K562 (cell line): ENCODE results near the gene ARID4B. TPM values are rescaled to one million over a fixed set of nuclear protein-coding genes. Genes with fewer than 3 reads are reported as not detected.

Experiments
- ATAC-seq: fragments of 200-7000 bp; cut with Tn5 transposase; 3 replicates; pipeline ENCODE4 v1.9.1; 2020; ENCODE audit warnings: moderate library complexity
- BruUV-seq: library from RNA; stranded (reverse); fragments of 400-500 nt; replicated peaks from 2 replicates; lab custom pipeline; 2021; lab: Mats Ljungman, UMichigan
- CTCF ChIA-PET: fragments of 300-600 bp; formaldehyde crosslinking; extraction: SDS; loops from one replicate; lab custom pipeline; 2021; ENCODE audit warnings: low intra/inter-chr PET ratio; lab: Yijun Ruan, JAX
- POLR2A ChIA-PET: fragments of 300-600, 350-650 bp; sonication (Branson Sonifier 250); formaldehyde crosslinking; extraction: SDS; loops from one replicate; lab custom pipeline; 2021; ENCODE audit warnings: antibody characterized with exemption, inconsistent platforms; lab: Yijun Ruan, JAX
- DNase-seq, 4 experiments: peaks; one replicate each; pipeline versions ENCODE4 v3.0.0 to v3.0.0-alpha.2; 2011 to 2018; ENCODE audit warnings: low spot score in 3 of 4, mixed read lengths in 3 of 4; ENCODE audit errors: extremely low read depth in 1 of 4
- FAIRE-seq: peaks from 2 replicates; lab custom pipeline; 2011; peaks lifted over from hg19 to GRCh38; lab: Jason Lieb, UNC
- H2AFZ ChIP-seq: 2 replicates; pipeline ENCODE4 v1.6.0; 2011; ENCODE audit warnings: low read depth, low read length, control low read depth, inconsistent platforms
- H3K27ac ChIP-seq: fragments of 200-600 bp; 3 replicates; pipeline ENCODE4 v1.8.0; 2011; ENCODE audit warnings: low read depth, mild to moderate bottlenecking, control low read depth, inconsistent platforms, low read length, moderate library complexity, mixed read lengths; ENCODE audit errors: extremely low read depth
- H3K27me3 ChIP-seq, 2 experiments: fragments of 300-600 bp in 1 of 2; 2 replicates in 1 of 2; 3 replicates in 1 of 2; pipeline versions ENCODE4 v1.6.0 to v1.8.0; 2011; ENCODE audit warnings: inconsistent platforms in 2 of 2, low read length in 2 of 2, mild to moderate bottlenecking in 1 of 2, mixed read lengths in 1 of 2, moderate library complexity in 1 of 2; ENCODE audit not compliant: control insufficient read depth in 2 of 2, insufficient read depth in 2 of 2
- H3K36me3 ChIP-seq: fragments of 300-600 bp; 3 replicates; pipeline ENCODE4 v1.8.0; 2011; ENCODE audit warnings: mild to moderate bottlenecking, low read length, inconsistent platforms; ENCODE audit not compliant: control insufficient read depth, insufficient read depth
- H3K4me1 ChIP-seq, 2 experiments: fragments of 200-600 bp in 1 of 2; replicated peaks in 1 of 2; 2 replicates in 1 of 2; 3 replicates in 1 of 2; pipeline versions ENCODE4 v1.5.1 to v1.8.0; 2011; ENCODE audit warnings: inconsistent platforms in 2 of 2, low read length in 2 of 2, mild to moderate bottlenecking in 1 of 2, mixed read lengths in 1 of 2, moderate library complexity in 1 of 2; ENCODE audit not compliant: control insufficient read depth in 2 of 2, insufficient read depth in 2 of 2
- H3K4me2 ChIP-seq: 2 replicates; pipeline ENCODE4 v1.6.1; 2011; ENCODE audit warnings: low read length, control low read depth, inconsistent platforms, mixed read lengths; ENCODE audit not compliant: insufficient read depth
- H3K4me3 ChIP-seq: fragments of 200-600 bp; sonication (generic), shearing (Covaris generic); 2 replicates; pipeline ENCODE4 v1.5.1; 2016; ENCODE audit warnings: control low read depth, inconsistent platforms
- H3K79me2 ChIP-seq: fragments of 200-600 bp; 3 replicates; pipeline ENCODE4 v1.8.0; 2011; ENCODE audit warnings: low read length, inconsistent platforms; ENCODE audit not compliant: control insufficient read depth, insufficient read depth
- H3K9ac ChIP-seq, 2 experiments: 2 replicates each; pipeline versions ENCODE4 v1.6.0 to v1.6.1; 2011; ENCODE audit warnings: low read depth in 2 of 2, low read length in 2 of 2, control low read depth in 1 of 2, inconsistent platforms in 1 of 2, mild to moderate bottlenecking in 1 of 2, mixed read lengths in 1 of 2; ENCODE audit not compliant: insufficient read depth in 1 of 2
- H3K9me1 ChIP-seq: one replicate; pipeline ENCODE4 v1.6.0; 2011; ENCODE audit warnings: inconsistent platforms, mild to moderate bottlenecking, low read length, moderate library complexity; ENCODE audit not compliant: control insufficient read depth, insufficient read depth
- H3K9me3 ChIP-seq: replicated peaks from 2 replicates; pipeline ENCODE4 v1.5.1; 2011; ENCODE audit warnings: low read depth, low read length, inconsistent platforms; ENCODE audit not compliant: control insufficient read depth, insufficient read depth
- H4K20me1 ChIP-seq: replicated peaks from 2 replicates; pipeline ENCODE4 v1.6.1; 2011; ENCODE audit warnings: low read length, inconsistent platforms, mixed read lengths; ENCODE audit not compliant: control insufficient read depth, insufficient read depth
- BACH1 ChIP-seq: fragments of 200-800 bp; sonication (Bioruptor generic); IDR thresholded peaks from 2 replicates; pipeline ENCODE4 v1.6.1; 2016; ENCODE audit warnings: missing genetic modification characterization, missing compliant biosample characterization
- GTF2A2 ChIP-seq: IDR thresholded peaks from 2 replicates; pipeline ENCODE4 v1.6.1; 2016; ENCODE audit warnings: mild to moderate bottlenecking, missing genetic modification characterization, missing compliant biosample characterization
- JUN ChIP-seq, 2 experiments: sonication (generic) in 1 of 2; formaldehyde crosslinking in 1 of 2; IDR thresholded peaks; 2 replicates each; pipeline versions ENCODE4 v1.6.1 to v1.8.0; 2012 to 2022; ENCODE audit warnings: borderline replicate concordance in 2 of 2, mild to moderate bottlenecking in 2 of 2, improper control_type of control experiment in 1 of 2, low read depth in 1 of 2, low read length in 1 of 2, missing genetic modification reagents in 1 of 2
- MIER1 ChIP-seq: fragments of 450-650 bp; IDR thresholded peaks from 2 replicates; pipeline ENCODE4 v1.6.1; 2016; ENCODE audit warnings: antibody characterized with exemption, mild to moderate bottlenecking, low read depth
- SAFB ChIP-seq: fragments of 200-400 bp; formaldehyde crosslinking; IDR thresholded peaks from 2 replicates; pipeline ENCODE4 v1.6.1; 2017; ENCODE audit warnings: low read depth, low read length, borderline replicate concordance
- SIN3A ChIP-seq, 2 experiments: fragments of 150-350 bp in 1 of 2; IDR thresholded peaks; 2 replicates each; pipeline ENCODE4 v1.6.1; 2011 to 2016; ENCODE audit warnings: borderline replicate concordance in 2 of 2, low read depth in 2 of 2, low read length in 2 of 2, mild to moderate bottlenecking in 2 of 2, moderate library complexity in 2 of 2; ENCODE audit not compliant: control insufficient read depth in 1 of 2
- ZNF431 ChIP-seq: sonication (generic); formaldehyde crosslinking; IDR thresholded peaks from 2 replicates; pipeline ENCODE4 v1.8.0; 2022; ENCODE audit warnings: mild to moderate bottlenecking, missing genetic modification reagents
- ZNF764 ChIP-seq: fragments of 250-450 bp; sonication (Bioruptor Pico); IDR thresholded peaks from 2 replicates; pipeline ENCODE4 v1.4.0; 2020; ENCODE audit warnings: low read depth, mild to moderate bottlenecking, moderate library complexity
- WGBS: fragments of 100-300 bp; shearing (Covaris generic); methylation state at CpG from one replicate; pipeline ENCODE4 v1.1.6; 2016; ENCODE audit warnings: low coverage, mixed read lengths; ENCODE audit not compliant: insufficient coverage; ENCODE audit errors: missing lambda C conversion rate; 5-methylcytosine and 5-hydroxymethylcytosine counted together
- in situ Hi-C: fragments of 300-500 bp; cut with MboI; formaldehyde crosslinking; loops from 4 replicates; pipeline ENCODE4 v1.15.0; 2018; ENCODE audit warnings: inconsistent platforms, mixed read lengths
- intact Hi-C: fragments of 100-400 bp; cut with micrococcal nuclease; formaldehyde crosslinking; loops from 2 replicates; pipeline ENCODE4 v1.14.2; 2022
- polyA plus RNA-seq, 8 experiments: library from polyadenylated mRNA; depleted of rRNA in 4 of 8; stranded (reverse) in 5 of 8; unstranded in 3 of 8; fragments of >200 nt; fragmentation: Nextera tagmentation in 2 of 8; fragmentation: Illumina TruSeq in 1 of 8; extraction: Ambion mirVana in 2 of 8; extraction: Trizol in 1 of 8; gene quantifications; 2 replicates each; pipeline versions ENCODE4 v1.2.1 to v1.2.3, GENCODE V29; 2011 to 2014; ENCODE audit warnings: inconsistent platforms in 1 of 8, missing spikeins in 1 of 8
- total RNA-seq, 7 experiments: library from RNA; depleted of rRNA in 6 of 7; stranded (reverse); fragments of >200 nt in 6 of 7; fragmentation: Illumina TruSeq in 2 of 7; extraction: Trizol in 2 of 7; gene quantifications; 2 replicates each; pipeline versions ENCODE4 v1.2.1 to v1.2.3, GENCODE V29; 2011 to 2021; ENCODE audit warnings: low replicate concordance in 1 of 7
- TF ChIP-seq, protein P1 (sequence below), 2 experiments: fragments of 450-650 bp; conservative IDR thresholded peaks; 2 replicates each; pipeline ENCODE4 v1.6.1; 2017; ENCODE audit warnings: mild to moderate bottlenecking in 2 of 2, moderate library complexity in 2 of 2
- TF ChIP-seq, protein P2 (sequence below): fragments of 450-650 bp; IDR thresholded peaks from 2 replicates; pipeline ENCODE4 v1.6.1; 2016; ENCODE audit warnings: mild to moderate bottlenecking

ARID4B gene
- total and polyA plus RNA-seq, 9 of the 15 experiments (the other 6 are each of a cell fraction or from before 2014, with no cell fraction given): 8.4 to 38.9 (median 18.5) TPM

DNA sequence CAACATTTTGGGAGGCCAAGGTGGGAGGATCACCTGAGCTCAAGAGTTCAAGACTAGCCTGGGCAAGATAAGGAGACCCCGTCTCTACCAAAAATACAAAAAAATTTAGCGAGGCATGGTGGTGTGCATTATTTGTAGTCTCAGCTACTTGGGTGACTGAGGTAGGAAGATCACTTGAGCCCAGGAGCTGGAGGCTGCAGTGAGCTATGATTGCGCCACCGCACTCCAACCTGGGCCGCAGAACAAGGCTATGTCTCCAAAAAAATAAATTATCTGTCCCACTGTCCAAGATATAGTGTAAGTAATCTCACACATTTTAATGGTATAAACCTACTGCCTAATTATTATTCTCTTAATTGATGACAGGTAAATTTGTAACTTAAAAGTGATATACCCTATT lies 12.8 kb downstream of the ARID4B start (continued):
- TF ChIP-seq, protein P1, sequence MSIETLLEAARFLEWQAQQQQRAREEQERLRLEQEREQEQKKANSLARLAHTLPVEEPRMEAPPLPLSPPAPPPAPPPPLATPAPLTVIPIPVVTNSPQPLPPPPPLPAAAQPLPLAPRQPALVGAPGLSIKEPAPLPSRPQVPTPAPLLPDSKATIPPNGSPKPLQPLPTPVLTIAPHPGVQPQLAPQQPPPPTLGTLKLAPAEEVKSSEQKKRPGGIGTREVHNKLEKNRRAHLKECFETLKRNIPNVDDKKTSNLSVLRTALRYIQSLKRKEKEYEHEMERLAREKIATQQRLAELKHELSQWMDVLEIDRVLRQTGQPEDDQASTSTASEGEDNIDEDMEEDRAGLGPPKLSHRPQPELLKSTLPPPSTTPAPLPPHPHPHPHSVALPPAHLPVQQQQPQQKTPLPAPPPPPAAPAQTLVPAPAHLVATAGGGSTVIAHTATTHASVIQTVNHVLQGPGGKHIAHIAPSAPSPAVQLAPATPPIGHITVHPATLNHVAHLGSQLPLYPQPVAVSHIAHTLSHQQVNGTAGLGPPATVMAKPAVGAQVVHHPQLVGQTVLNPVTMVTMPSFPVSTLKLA (conservative IDR thresholded peaks at IDR 0.05): 0 out of 4 replicates have a peak, but pooled peaks of 1 of the 2 experiments have one; percentile 5
- TF ChIP-seq JUN (IDR thresholded peaks at IDR 0.05; ENCODE audit: borderline replicate concordance, low read depth, low read length) (no peak), JUN (CRISPR knock-in tag; IDR thresholded peaks at IDR 0.05; ENCODE audit: borderline replicate concordance) (no peak), GTF2A2 (no peak), SAFB (no peak)

DNA sequence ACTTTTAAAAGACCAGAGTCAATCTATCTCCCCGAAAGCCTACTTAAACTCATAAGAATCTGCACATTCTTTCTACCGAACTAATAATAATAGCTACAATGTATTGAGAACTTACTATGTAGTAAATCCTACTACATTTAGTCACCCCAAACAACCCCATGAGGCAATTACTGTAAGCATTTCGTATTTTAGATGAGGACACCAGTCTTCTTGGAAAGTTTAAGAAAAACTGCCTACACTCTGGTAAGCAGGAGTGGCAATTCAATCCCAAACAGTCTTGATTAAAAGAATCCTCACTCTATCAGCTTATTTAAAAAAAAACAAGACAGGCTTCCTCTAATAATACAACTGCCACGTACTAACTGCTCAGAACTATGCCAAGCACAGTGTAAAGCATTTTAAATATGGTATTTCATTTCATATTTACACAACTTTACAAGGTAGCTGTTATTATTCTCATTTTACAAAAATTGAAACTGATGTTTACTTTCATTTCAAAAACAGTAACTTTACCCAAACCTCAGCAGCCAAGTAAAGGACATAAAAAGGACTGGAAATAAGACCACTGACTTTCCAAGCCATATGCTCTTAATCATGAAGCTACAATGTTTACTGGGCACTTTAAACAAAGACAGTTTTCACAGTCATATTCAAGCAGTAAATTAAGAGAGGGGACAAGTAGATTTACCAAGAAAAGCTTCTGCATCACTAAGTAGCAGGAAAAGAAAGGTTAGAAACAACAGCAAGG lies 13.9 kb downstream of the ARID4B start:
- Histone ChIP-seq H3K4me1 (no peaks in the 10 kb centered on the region; a peak in 2 of 5 replicates), H3K27ac (no peak overlapping the region), H3K27me3 (no peaks in the 10 kb centered on the region), H3K9me3 (no peaks in the 10 kb centered on the region), H3K36me3 (peaks cover 29% of the 10 kb centered on the region), H4K20me1 (no peaks in the 10 kb centered on the region), H3K9me1 (no peaks in the 10 kb centered on the region), H3K4me3 (no peak overlapping the region), H3K9ac (no peak overlapping the region), H2AFZ (no peak overlapping the region), H3K79me2 (peaks cover 89% of the 10 kb centered on the region), H3K4me2 (no peak overlapping the region)
- no peak for ATAC-seq
- CTCF ChIA-PET: no interaction called here
- intact Hi-C loops: no loop called here
- POLR2A ChIA-PET: interaction anchor here (0.6 to 7.3 kb wide), 7 partner anchors 8 to 124 kb away, joined by 3 to 38 read pairs (median 4); partner anchors contain the start of genes ARID4B and GGPS1
- in situ Hi-C loops: no loop called here
- no peak for FAIRE-seq
- no TSS peak for BruUV-seq
- 70% methylated on average over 4 of the region's 4 CpGs for WGBS
- no peak for DNase-seq
- TF ChIP-seq BACH1 (tag) (no peak), MIER1 (no peak), ZNF764 (CRISPR knock-in tag) (no peak), ZNF431 (CRISPR knock-in tag) (no peak), SIN3A (IDR thresholded peaks at IDR 0.05; ENCODE audit: borderline replicate concordance in 2 of 2, control insufficient read depth in 1 of 2, low read depth in 2 of 2, low read length in 2 of 2) (no peak)
- TF ChIP-seq, protein P2, sequence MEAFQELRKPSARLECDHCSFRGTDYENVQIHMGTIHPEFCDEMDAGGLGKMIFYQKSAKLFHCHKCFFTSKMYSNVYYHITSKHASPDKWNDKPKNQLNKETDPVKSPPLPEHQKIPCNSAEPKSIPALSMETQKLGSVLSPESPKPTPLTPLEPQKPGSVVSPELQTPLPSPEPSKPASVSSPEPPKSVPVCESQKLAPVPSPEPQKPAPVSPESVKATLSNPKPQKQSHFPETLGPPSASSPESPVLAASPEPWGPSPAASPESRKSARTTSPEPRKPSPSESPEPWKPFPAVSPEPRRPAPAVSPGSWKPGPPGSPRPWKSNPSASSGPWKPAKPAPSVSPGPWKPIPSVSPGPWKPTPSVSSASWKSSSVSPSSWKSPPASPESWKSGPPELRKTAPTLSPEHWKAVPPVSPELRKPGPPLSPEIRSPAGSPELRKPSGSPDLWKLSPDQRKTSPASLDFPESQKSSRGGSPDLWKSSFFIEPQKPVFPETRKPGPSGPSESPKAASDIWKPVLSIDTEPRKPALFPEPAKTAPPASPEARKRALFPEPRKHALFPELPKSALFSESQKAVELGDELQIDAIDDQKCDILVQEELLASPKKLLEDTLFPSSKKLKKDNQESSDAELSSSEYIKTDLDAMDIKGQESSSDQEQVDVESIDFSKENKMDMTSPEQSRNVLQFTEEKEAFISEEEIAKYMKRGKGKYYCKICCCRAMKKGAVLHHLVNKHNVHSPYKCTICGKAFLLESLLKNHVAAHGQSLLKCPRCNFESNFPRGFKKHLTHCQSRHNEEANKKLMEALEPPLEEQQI: no peak
